ENCODE measurements around the gene CFAP410.
"Not testable (repeated sequence)": the region's sequence is repeated elsewhere in the genome, so short reads cannot be mapped to it uniquely, and the experiment has no call there.

The CFAP410 gene

DNA sequence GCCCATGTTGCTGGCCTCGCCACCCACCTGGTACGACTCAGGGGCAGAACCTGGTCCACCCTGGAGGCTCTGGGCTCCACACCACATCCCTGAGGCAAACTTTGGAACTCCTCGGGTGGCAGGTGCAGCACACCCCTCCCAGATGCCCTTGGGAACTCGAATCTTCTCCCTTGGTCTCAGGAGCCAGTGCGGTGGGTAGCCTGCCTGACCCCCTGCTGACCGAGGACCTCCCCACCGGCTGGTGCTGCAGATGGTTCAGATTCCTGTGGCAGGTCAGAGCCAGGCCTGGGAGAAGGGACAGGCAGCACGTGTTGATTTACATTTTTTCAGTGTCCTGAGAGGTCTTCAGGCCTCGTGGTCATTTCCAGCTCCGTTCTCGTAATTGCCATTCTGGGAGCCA lies 6.3 kb upstream of the CFAP410 start:
- no peak for DNase-seq (ENCODE audit: low read depth)
- TF ChIP-seq, protein P1, sequence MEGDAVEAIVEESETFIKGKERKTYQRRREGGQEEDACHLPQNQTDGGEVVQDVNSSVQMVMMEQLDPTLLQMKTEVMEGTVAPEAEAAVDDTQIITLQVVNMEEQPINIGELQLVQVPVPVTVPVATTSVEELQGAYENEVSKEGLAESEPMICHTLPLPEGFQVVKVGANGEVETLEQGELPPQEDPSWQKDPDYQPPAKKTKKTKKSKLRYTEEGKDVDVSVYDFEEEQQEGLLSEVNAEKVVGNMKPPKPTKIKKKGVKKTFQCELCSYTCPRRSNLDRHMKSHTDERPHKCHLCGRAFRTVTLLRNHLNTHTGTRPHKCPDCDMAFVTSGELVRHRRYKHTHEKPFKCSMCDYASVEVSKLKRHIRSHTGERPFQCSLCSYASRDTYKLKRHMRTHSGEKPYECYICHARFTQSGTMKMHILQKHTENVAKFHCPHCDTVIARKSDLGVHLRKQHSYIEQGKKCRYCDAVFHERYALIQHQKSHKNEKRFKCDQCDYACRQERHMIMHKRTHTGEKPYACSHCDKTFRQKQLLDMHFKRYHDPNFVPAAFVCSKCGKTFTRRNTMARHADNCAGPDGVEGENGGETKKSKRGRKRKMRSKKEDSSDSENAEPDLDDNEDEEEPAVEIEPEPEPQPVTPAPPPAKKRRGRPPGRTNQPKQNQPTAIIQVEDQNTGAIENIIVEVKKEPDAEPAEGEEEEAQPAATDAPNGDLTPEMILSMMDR (conservative IDR thresholded peaks at IDR 0.05; ENCODE audit: control insufficient read depth, insufficient read depth, low read depth, low read length) = no peak

DNA sequence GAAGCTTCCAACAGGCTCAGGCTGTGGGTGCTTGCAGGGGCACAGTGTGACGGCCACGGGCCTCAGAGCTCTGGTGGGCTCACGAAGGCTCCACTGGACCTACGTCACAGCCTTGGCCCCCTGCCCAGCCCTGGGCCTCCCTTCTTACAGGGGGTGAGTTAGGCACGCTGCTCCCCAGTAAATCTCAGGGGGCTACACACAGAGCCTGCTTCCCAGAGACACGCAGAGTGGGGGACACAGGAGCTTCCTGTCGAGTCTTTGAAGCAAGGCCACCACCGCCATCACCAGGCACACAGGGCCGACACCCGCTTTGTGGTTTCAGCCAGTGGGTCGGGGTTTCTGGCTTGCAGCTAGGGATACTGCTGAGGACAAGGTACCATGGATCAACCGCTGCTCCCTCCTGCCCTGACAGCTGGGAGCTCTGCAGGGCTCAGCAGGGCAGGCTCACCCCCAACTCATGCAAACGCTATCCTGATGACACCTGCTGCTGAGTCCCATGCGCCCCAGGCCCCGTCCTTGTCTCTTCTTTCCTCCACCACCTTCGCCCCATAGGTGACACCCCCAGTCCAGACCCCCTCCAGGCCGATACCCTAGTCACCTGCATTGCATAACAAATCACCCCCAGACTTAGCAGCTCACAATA lies 5.5 kb upstream of the CFAP410 start:
- TF ChIP-seq, protein P1 (conservative IDR thresholded peaks at IDR 0.05; ENCODE audit: control insufficient read depth, insufficient read depth, low read depth, low read length) = no peak
- no peak for DNase-seq (ENCODE audit: low read depth)
- no peak overlapping the region for H3K4me3 ChIP-seq (ENCODE audit: control insufficient read depth, low read depth, low read length)

More for the DNA sequence above, 6.3 kb upstream of the CFAP410 start:
- no peak overlapping the region for H3K4me3 ChIP-seq (ENCODE audit: control insufficient read depth, low read depth, low read length)

DNA sequence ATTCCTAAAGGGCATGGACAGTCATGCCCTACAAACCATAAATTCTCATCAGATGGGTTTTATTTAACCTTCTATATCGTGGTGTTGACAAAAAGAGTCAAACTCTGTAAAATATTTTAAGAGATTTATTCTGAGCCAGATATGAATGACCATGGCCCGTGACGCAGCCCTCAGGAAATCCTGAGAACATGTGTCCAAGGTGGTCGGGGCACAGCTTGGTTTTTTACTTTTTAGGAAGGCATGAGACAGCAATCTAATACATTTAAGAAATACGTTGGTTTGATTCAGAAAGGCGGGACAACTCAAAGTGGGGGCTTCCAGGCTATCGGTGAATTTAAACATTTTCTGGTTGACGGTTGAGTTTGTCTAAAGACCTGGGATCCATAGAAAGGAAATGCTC lies 3.8 kb upstream of the CFAP410 start:
- not testable (repeated sequence) for DNase-seq (ENCODE audit: low read depth); H3K4me3 ChIP-seq (ENCODE audit: control insufficient read depth, low read depth, low read length)

DNA sequence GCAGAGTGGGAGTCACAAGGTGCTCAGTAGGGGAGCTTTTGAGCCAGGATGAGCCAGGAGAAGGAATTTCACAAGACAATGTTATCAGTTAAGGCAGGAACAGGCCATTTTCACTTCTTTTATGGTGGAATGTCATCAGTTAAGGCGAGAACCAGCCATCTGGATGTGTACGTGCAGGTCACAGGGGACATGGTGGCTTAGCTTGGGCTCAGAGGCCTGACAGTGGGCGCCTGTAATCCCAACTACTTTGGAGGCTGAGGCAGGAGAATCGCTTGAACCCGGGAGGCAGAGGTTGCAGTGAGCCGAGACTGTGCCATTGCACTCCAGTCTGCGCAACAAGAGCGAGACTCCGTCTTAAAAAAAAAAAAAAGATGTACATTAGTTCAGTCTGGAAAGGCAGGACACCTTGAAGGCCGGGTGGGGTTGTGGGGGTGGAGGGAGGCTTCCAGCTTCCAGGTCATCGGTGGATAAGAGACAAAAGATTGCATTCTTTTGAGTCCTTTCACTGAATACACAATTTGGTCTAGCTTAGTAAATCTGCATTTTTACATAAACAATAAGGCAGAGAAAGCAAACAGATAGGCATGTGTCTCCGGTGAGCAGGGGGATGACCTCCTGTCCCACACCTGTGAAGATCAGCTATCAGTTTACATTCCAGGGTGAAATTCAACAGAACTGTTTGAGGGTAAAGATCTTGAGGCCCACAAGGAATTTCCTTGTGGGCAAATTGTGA lies 2.7 kb upstream of the CFAP410 start:
- H3K4me3 ChIP-seq (ENCODE audit: control insufficient read depth, low read depth, low read length); DNase-seq (ENCODE audit: low read depth): not testable (repeated sequence)

DNA sequence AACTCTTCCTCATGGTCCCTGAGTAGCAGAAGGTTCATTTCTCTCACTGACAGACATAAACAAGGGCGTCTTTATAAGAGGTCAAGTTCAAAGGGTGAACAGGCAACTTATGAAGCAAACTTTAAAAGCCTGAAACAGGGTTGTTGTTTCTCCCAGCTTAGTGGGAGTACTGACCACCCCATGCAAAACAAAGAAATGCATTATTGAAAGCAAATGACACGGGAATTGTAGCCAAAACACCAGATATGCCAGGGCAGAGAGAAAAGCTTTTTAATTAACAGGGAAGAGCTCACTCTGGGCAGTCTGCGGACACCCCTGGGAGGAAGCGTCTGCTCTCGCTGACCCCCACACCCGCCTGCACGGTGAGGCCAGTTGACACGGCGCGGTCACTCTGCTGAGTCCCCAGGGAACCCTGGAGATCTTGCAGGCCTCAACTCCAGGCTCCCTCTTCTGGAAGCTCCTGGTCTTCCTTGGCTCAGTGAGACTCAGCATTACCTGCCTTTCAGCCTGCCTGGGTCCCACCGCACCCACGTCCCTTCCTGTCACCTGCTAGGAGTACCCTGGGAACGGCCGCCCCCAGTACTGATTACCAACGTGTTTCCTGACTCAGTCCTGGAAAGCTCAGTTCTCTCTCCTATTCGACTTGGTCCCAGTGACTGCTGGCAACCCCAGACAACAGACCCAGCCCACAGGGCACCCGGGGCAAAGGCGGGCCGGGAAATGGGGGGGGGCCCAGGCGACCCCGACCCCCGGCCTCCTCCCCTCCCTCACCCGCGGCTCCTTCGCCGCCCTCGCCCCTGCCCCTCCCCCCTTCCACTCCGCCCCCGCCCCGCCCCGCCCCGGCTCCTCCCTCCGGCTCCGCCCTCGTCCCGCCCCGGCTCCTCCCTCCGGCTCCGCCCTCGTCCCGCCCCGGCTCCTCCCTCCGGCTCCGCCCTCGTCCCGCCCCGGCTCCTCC lies 972 bp downstream of the CFAP410 start:
- peak; percentile 52 for DNase-seq (ENCODE audit: low read depth)
- H3K4me3 ChIP-seq (ENCODE audit: control insufficient read depth, low read depth, low read length) = peak overlapping the region; percentile 38
- TF ChIP-seq, protein P1 (conservative IDR thresholded peaks at IDR 0.05; ENCODE audit: control insufficient read depth, insufficient read depth, low read depth, low read length) = peak; percentile 33

DNA sequence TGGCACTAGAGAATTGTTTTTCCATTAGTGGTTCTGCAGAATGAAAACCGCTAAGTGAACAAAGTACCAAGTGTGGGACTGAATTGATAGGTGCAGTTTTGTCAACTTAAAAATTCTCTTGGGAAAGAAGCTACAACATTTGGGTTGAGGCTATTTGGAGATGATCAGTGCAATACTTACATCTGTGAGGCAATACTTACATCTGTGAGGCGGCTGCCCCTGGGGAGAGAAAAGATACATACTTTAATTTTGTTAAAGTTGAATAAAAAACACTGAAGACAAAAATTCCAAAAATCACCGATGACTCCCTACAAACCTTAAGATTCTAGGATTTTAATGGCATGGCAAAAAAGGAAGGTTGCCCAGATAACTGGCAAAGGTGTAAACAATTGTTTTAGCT lies 1.7 kb downstream of the CFAP410 start:
- DNase-seq (ENCODE audit: low read depth) = no peak
- TF ChIP-seq, protein P1 (conservative IDR thresholded peaks at IDR 0.05; ENCODE audit: control insufficient read depth, insufficient read depth, low read depth, low read length) = no peak
- no peak overlapping the region for H3K4me3 ChIP-seq (ENCODE audit: control insufficient read depth, low read depth, low read length)

DNA sequence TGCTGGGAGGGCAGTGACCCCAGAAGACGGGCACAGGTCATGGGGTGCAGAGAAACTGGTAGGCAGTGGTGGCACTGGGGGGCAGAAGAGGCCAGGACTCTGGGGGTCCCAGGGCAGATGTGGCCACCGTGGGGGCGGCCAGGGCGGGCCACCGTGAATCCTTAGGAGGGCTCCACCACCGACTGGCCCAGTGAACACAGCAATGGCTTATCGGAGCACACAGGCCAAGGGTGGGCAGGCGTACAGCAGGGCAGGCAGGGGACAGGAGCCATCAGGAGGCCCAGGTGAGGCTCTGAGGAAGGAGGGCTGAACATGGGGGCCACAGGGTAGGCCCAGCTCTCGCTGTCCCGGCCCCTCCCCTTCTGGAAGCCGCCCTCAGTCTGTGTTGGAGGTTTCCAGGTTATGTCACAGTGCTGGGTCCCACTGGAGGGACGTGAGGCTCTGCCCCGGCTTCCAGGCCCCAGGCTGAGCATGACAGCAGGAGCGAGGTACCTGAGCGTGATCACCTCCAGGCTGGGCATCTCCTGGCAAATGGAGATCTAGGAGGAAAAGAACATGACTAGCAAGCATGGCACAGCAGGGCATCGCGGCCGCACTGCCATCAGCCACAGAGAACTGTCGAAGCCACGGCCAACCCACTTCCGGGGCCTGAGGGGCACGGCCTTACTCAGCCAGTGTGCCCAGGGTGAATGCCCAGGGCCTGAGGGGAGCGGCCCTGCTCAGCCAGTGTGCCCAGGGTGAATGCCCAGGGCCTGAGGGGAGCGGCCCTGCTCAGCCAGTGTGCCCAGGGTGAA lies 3.7 kb downstream of the CFAP410 start:
- no peak overlapping the region for H3K4me3 ChIP-seq (ENCODE audit: control insufficient read depth, low read depth, low read length)
- TF ChIP-seq, protein P1 (conservative IDR thresholded peaks at IDR 0.05; ENCODE audit: control insufficient read depth, insufficient read depth, low read depth, low read length) = no peak
- DNase-seq (ENCODE audit: low read depth) = no peak
